ENCODE data around the gene SGSH.
"Not testable (repeated sequence)": the region's sequence is repeated elsewhere in the genome, so short reads cannot be mapped to it uniquely, and the experiment has no call there.

The SGSH gene

DNA sequence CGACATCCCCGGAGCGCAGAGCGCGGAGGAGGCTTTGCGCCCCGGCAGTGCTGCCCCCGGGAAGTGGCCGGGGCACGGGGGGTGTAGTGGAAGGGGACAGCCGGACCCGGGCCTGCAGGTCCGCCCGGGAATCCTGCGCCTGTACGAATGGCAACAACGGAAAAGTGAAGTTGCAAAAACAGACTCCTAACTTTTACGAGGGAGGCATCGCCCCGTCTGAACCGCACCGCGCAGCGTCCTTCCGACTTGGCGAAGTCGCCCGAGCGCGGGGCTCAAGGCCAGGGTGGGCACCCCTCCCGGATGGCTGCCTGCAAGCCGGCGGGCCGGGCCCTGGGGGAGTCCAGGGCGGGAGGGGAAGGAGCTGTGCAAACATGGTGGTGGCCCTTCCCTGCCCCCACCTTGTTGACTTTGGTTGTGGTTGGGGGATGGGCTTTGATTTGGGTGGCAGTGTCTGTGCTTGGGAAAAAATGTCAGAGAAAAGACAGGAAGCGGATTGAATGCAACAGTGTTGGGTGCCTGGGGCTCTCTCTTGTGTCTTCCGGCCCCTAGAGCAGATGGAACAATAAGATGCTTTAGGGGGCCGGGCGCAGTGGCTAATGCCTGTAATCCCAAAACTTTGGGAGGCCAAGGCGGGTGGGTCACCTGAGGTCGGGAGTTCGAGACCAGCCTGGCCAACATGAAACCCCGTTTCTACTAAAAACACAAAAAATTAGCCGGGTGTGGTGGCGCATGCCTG lies 41.2 kb upstream of the SGSH start:
- H3K36me3 ChIP-seq (ENCODE audit: control insufficient read depth in 1 of 2, insufficient read depth in 2 of 2, low read length in 2 of 2): peaks cover 5 to 9% of the 10 kb centered on the region in 2 donors
- H3K27me3 ChIP-seq (ENCODE audit: low read depth, low read length): no peaks in the 10 kb centered on the region
- peaks cover 5 to 26% of the 10 kb centered on the region in 2 donors for H3K4me1 ChIP-seq (ENCODE audit: control insufficient read depth in 1 of 2, insufficient read depth in 2 of 2, low read length in 2 of 2)
- H3K4me3 ChIP-seq (ENCODE audit: low read depth in 1 of 2, low read length in 2 of 2): peak overlapping the region; percentile 83 to 92
- H3K27ac ChIP-seq (ENCODE audit: low read length): peak overlapping the region; percentile 84
- H3K9me3 ChIP-seq (ENCODE audit: control insufficient read depth in 1 of 2, low read length in 2 of 2): no peaks in the 10 kb centered on the region

- Histone ChIP-seq H3K9me3 (ENCODE audit: control insufficient read depth in 1 of 2, low read length in 2 of 2) (no peaks in the 10 kb centered on the region), H3K4me3 (ENCODE audit: low read depth in 1 of 2, low read length in 2 of 2) (peak within 1 kb of the TSS; percentile 83 to 92), H3K4me1 (ENCODE audit: control insufficient read depth in 1 of 2, insufficient read depth in 2 of 2, low read length in 2 of 2) (peaks cover 5 to 26% of the 10 kb centered on the region in 2 donors), H3K27me3 (ENCODE audit: low read depth, low read length) (no peaks in the 10 kb centered on the region), H3K27ac (ENCODE audit: low read length) (peak within 1 kb of the TSS; percentile 84), H3K36me3 (ENCODE audit: control insufficient read depth in 1 of 2, insufficient read depth in 2 of 2, low read length in 2 of 2) (peaks cover 2 to 5% of the 10 kb centered on the region in 2 donors)
Measured at GRCh38 chr17:80260791-80261158, 40.6 kb upstream of the SGSH start, which contains the start of gene RNF213. Gene RNF213, plus strand, starts transcription at chr17:80260852. Its CDS starts 2,830 bp downstream, at chr17:80263682.

DNA sequence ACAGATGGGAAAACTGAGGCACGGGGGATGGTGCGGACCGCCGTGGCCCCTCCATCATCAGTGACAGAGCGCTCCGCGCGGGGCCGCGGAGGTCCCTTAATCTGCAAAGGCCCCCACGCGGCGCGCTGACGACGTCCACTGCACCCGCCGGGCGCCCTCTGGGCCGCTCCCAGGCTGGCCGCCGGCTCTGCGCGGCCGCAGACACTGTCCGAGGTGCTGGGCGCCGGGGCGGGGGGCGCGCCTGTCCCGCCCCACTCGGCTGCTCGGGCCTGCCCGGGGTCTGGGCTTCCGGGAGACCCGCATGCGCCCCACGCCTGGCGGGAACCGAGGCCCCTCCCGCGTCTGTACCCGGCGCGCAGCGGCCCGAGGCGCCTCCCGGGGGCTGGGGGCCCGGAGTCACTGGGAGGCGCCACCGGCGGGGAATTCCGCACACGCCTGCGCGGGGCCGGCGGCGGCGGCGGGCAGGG lies 40.0 kb upstream of the SGSH start:
- Histone ChIP-seq H3K9me3 (ENCODE audit: control insufficient read depth in 1 of 2, low read length in 2 of 2) (no peaks in the 10 kb centered on the region), H3K27ac (ENCODE audit: low read length) (no peak overlapping the region), H3K4me3 (ENCODE audit: low read depth in 1 of 2, low read length in 2 of 2) (peak overlapping the region; percentile 48 to 66), H3K27me3 (ENCODE audit: low read depth, low read length) (no peaks in the 10 kb centered on the region), H3K36me3 (ENCODE audit: control insufficient read depth in 1 of 2, insufficient read depth in 2 of 2, low read length in 2 of 2) (no peaks in the 10 kb centered on the region), H3K4me1 (ENCODE audit: control insufficient read depth in 1 of 2, insufficient read depth in 2 of 2, low read length in 2 of 2) (peaks cover 5 to 26% of the 10 kb centered on the region in 2 donors)

GRCh38 chr17:80259457-80260068 lies 39.4 kb upstream of the SGSH start:
- no peaks in the 10 kb centered on the region for H3K27me3 ChIP-seq (ENCODE audit: low read depth, low read length)
- H3K4me1 ChIP-seq (ENCODE audit: control insufficient read depth in 1 of 2, insufficient read depth in 2 of 2, low read length in 2 of 2): peaks cover 5 to 26% of the 10 kb centered on the region in 2 donors
- peaks cover 0 to 3% of the 10 kb centered on the region in 2 donors for H3K36me3 ChIP-seq (ENCODE audit: control insufficient read depth in 1 of 2, insufficient read depth in 2 of 2, low read length in 2 of 2)
- peak overlapping the region; percentile 48 to 66 for H3K4me3 ChIP-seq (ENCODE audit: low read depth in 1 of 2, low read length in 2 of 2)
- no peak overlapping the region for H3K27ac ChIP-seq (ENCODE audit: low read length)
- no peaks in the 10 kb centered on the region for H3K9me3 ChIP-seq (ENCODE audit: control insufficient read depth in 1 of 2, low read length in 2 of 2)

- not testable (repeated sequence) for H3K36me3 ChIP-seq (ENCODE audit: control insufficient read depth in 1 of 2, insufficient read depth in 2 of 2, low read length in 2 of 2); H3K9me3 ChIP-seq (ENCODE audit: control insufficient read depth in 1 of 2, low read length in 2 of 2); H3K27ac ChIP-seq (ENCODE audit: low read length); H3K4me3 ChIP-seq (ENCODE audit: low read depth in 1 of 2, low read length in 2 of 2); H3K27me3 ChIP-seq (ENCODE audit: low read depth, low read length)
- H3K4me1 ChIP-seq (ENCODE audit: control insufficient read depth in 1 of 2, insufficient read depth in 2 of 2, low read length in 2 of 2): peaks cover 5 to 16% of the 10 kb centered on the region in 2 donors
Measured at GRCh38 chr17:80258296-80258695, 38.2 kb upstream of the SGSH start.

DNA sequence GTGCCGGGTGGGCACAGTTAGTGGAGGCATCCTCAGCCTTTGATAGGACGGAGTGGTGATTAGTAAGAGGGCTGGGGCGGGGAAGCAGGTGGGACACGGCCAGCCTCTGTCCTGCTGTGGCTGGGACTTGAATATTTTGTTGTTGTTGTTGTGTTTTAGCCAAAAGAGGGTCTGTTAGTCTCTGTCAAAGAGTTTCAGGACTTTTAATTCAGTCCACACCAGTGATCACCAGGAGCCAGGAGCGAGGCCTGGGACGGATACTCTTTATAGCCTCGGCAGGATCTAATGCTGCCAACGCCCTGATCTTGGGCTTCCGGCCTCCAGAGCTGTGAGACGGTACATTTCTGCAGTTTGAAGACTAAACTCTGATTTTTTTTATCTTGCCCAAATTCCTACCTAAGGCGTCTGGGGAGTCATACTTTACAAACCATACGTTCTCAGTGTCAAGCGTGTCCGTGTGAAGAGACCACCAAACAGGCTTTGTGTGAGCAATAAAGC lies 37.6 kb upstream of the SGSH start:
- peaks cover 0 to 4% of the 10 kb centered on the region in 2 donors for H3K36me3 ChIP-seq (ENCODE audit: control insufficient read depth in 1 of 2, insufficient read depth in 2 of 2, low read length in 2 of 2)
- H3K9me3 ChIP-seq (ENCODE audit: control insufficient read depth in 1 of 2, low read length in 2 of 2): no peaks in the 10 kb centered on the region
- H3K4me3 ChIP-seq (ENCODE audit: low read depth in 1 of 2, low read length in 2 of 2): no peak overlapping the region
- H3K27me3 ChIP-seq (ENCODE audit: low read depth, low read length): no peaks in the 10 kb centered on the region
- peaks cover 2 to 11% of the 10 kb centered on the region in 2 donors for H3K4me1 ChIP-seq (ENCODE audit: control insufficient read depth in 1 of 2, insufficient read depth in 2 of 2, low read length in 2 of 2)
- H3K27ac ChIP-seq (ENCODE audit: low read length): no peak overlapping the region

GRCh38 chr17:80256034-80256350 lies 35.9 kb upstream of the SGSH start:
- H3K27ac ChIP-seq (ENCODE audit: low read length): no peak overlapping the region
- H3K36me3 ChIP-seq (ENCODE audit: control insufficient read depth in 1 of 2, insufficient read depth in 2 of 2, low read length in 2 of 2): peaks cover 0 to 7% of the 10 kb centered on the region in 2 donors

DNA sequence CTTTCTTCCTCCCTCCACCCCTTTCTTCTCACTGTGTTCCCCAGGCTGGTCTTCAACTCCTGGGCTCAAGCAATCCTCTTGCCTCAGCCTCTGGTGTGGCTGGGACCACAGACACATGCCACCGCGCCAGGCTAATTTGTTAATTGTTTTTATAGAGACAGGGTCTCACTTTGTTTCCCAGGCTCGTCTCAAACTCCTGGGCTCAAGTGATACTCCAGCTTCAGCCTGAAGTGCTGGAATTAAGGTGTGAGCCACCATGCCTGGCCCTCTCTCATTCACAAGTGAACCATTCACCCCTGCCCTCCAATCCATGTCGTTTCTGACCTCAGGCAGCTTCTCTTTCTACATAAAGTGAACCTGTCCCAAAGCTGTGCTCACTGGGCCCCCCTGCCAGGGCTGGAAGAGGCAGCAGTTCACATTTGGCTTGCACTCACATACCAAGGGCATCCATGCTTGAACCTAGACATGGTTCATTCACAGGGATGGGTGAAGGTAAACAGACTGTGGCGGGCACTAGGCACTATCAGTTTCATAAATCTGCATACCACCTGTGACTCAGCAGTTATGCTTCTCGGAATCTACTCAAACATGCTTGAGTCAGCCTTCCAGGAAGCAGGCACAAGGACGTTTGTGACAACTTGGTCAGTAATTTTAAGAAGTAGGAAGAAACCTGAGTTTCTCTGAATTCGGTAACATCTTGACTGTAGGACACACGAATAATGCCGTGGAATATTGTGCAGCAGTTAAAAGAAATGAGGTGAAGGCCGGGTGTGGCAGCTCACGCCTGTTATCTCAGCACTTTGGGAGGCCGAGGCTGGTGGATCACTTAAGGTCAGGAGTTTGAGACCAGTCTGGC lies 34.5 kb upstream of the SGSH start:
- no peak overlapping the region for H3K4me3 ChIP-seq (ENCODE audit: low read depth in 1 of 2, low read length in 2 of 2)
- H3K27me3 ChIP-seq (ENCODE audit: low read depth, low read length): no peaks in the 10 kb centered on the region
- H3K36me3 ChIP-seq (ENCODE audit: control insufficient read depth in 1 of 2, insufficient read depth in 2 of 2, low read length in 2 of 2): peaks cover 0 to 15% of the 10 kb centered on the region in 2 donors
- no peaks in the 10 kb centered on the region for H3K9me3 ChIP-seq (ENCODE audit: control insufficient read depth in 1 of 2, low read length in 2 of 2)
- H3K27ac ChIP-seq (ENCODE audit: low read length): peak overlapping the region; percentile 63
- no peaks in the 10 kb centered on the region for H3K4me1 ChIP-seq (ENCODE audit: control insufficient read depth in 1 of 2, insufficient read depth in 2 of 2, low read length in 2 of 2)

More at GRCh38 chr17:80256034-80256350, 35.9 kb upstream of the SGSH start:
- Histone ChIP-seq H3K4me3 (ENCODE audit: low read depth in 1 of 2, low read length in 2 of 2) (no peak overlapping the region), H3K9me3 (ENCODE audit: control insufficient read depth in 1 of 2, low read length in 2 of 2) (no peaks in the 10 kb centered on the region), H3K27me3 (ENCODE audit: low read depth, low read length) (no peaks in the 10 kb centered on the region), H3K4me1 (ENCODE audit: control insufficient read depth in 1 of 2, insufficient read depth in 2 of 2, low read length in 2 of 2) (no peaks in the 10 kb centered on the region)

DNA sequence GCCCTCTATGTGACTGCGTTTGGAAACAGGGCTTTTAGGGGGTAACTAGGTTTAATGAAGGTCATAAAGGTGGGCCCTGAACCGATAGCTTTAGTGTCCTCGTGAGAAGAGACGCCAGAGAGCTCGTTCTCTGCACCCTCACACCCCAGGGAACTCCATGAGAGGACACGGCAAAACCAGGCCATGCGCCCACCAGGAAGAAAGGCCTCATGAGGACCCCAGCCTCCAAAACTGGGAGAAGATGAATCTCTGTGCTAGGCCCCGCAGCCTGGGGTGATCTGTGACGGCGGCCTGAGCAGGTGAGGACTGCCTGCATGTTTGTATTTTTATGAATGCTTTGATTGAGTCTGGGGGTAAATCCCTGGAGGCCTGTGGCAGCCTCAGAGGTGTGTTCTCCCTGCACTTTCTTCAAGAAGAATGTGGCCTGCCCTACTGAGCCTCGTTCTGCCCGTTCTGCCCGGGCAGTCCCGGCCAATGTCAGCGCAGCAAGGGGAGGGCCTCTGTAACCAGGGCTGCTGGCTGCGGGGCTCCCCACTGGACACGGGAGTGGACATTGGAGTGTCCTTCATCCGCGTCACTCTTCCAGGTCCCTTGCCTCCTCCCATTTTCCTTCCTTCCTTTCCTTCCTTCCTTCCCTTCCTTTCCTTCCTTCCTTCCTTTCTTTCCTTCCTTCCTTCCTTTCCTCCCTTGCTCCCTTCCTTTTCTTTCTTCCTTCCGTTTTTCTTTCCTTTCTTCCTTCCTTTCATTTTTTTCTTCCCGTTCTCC lies 33.7 kb upstream of the SGSH start:
- Histone ChIP-seq H3K27ac (ENCODE audit: low read length) (no peak overlapping the region), H3K4me1 (ENCODE audit: control insufficient read depth in 1 of 2, insufficient read depth in 2 of 2, low read length in 2 of 2) (no peaks in the 10 kb centered on the region), H3K36me3 (ENCODE audit: control insufficient read depth in 1 of 2, insufficient read depth in 2 of 2, low read length in 2 of 2) (peaks cover 0 to 22% of the 10 kb centered on the region in 2 donors), H3K4me3 (ENCODE audit: low read depth in 1 of 2, low read length in 2 of 2) (no peak overlapping the region), H3K27me3 (ENCODE audit: low read depth, low read length) (no peaks in the 10 kb centered on the region), H3K9me3 (ENCODE audit: control insufficient read depth in 1 of 2, low read length in 2 of 2) (no peaks in the 10 kb centered on the region)

DNA sequence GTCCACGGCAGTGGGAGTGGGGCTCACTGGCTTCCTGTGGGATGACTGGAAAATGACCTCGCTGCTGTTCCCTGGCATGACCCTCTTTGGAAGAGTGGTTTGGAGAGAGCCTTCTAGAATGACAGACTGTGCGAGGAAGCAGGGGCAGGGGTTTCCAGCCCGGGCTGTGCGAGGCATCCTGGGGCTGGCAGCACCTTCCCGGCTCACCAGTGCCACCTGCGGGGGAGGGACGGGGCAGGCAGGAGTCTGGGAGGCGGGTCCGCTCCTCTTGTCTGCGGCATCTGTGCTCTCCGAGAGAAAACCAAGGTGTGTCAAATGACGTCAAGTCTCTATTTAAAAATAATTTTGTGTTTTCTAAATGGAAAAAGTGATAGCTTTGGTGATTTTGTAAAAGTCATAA lies 32.7 kb upstream of the SGSH start:
- H3K4me1 ChIP-seq (ENCODE audit: control insufficient read depth in 1 of 2, insufficient read depth in 2 of 2, low read length in 2 of 2): no peaks in the 10 kb centered on the region
- H3K27me3 ChIP-seq (ENCODE audit: low read depth, low read length): no peaks in the 10 kb centered on the region
- H3K36me3 ChIP-seq (ENCODE audit: control insufficient read depth in 1 of 2, insufficient read depth in 2 of 2, low read length in 2 of 2): peaks cover 0 to 31% of the 10 kb centered on the region in 2 donors
- H3K9me3 ChIP-seq (ENCODE audit: control insufficient read depth in 1 of 2, low read length in 2 of 2): no peaks in the 10 kb centered on the region
- H3K27ac ChIP-seq (ENCODE audit: low read length): no peak overlapping the region
- H3K4me3 ChIP-seq (ENCODE audit: low read depth in 1 of 2, low read length in 2 of 2): no peak overlapping the region

Data from muscle layer of duodenum (tissue), 2 donors.